Mucosa of descending colon (tissue), 3 donors: Measurements from ENCODE around the gene COL15A1. TPM values are rescaled to one million over a fixed set of nuclear protein-coding genes. Genes with fewer than 3 reads are reported as not detected.
A peak's percentile ranks its signal among the peaks of the same experiment; 100 is the strongest.

ENCODE experiments used
- ATAC-seq: fragments of 200-7000 bp; cut with Tn5 transposase; one replicate; pipeline ENCODE4 v1.9.1; 2020; ENCODE audit warnings: mild to moderate bottlenecking, moderate library complexity
- DNase-seq, 3 donors: peaks; one replicate each; pipeline ENCODE4 v3.0.0-alpha.2; 2020
- H3K36me3 ChIP-seq: fragments of 200-600 bp; one replicate; pipeline ENCODE4 v1.8.0; 2021; ENCODE audit warnings: low read depth, mild to moderate bottlenecking
- H3K4me1 ChIP-seq: fragments of 200-600 bp; one replicate; pipeline ENCODE4 v1.8.0; 2021; ENCODE audit warnings: low read depth, mild to moderate bottlenecking
- H3K4me3 ChIP-seq: fragments of 200-600 bp; one replicate; pipeline ENCODE4 v1.8.0; 2021; ENCODE audit warnings: mild to moderate bottlenecking
- H3K9me3 ChIP-seq: fragments of 200-600 bp; one replicate; pipeline ENCODE4 v1.8.0; 2021; ENCODE audit warnings: mild to moderate bottlenecking
- CTCF ChIP-seq: fragments of 200-600 bp; IDR thresholded peaks from one replicate; pipeline ENCODE4 v1.8.0; 2022; ENCODE audit warnings: antibody characterized with exemption, mild to moderate bottlenecking
- intact Hi-C, 2 donors: fragments of 100-400 bp; cut with DNase I in 1 of 2; cut with micrococcal nuclease in 1 of 2; formaldehyde crosslinking; loops; one replicate each; pipeline versions ENCODE4 v1.11.0 to v1.11.1; 2022; cut with DNase I, micrococcal nuclease
- total RNA-seq, 3 donors: library from RNA; stranded (reverse); fragmentation: NEBNext Ultra II Directional in 2 of 3; extraction: Animal tissue kit (Norgen Biotek cat#: 25700) in 2 of 3; gene quantifications; one replicate each; pipeline versions ENCODE4 v1.2.1 to v1.2.4, GENCODE V29; 2021 to 2023
- donor health status: DM: no; HTN: no; CAD: no; lungs with moderate emphysema.
- donor health status: DM: no; HTN: no; CAD: no.
- donor health status: DM: no; HTN: yes; CAD: no.

The COL15A1 gene
- total RNA-seq, 3 donors from 2014 or later = 4.2 to 43.4 (median 11.2) TPM

- Histone ChIP-seq H3K4me3 (no peak overlapping the region), H3K4me1 (no peaks in the 10 kb centered on the region), H3K9me3 (no peaks in the 10 kb centered on the region), H3K36me3 (no peaks in the 10 kb centered on the region)
- ATAC-seq (no peak), DNase-seq (no peak)
- intact Hi-C loops = no loop called here
- no peak for TF ChIP-seq CTCF
Measured at GRCh38 chr9:98955259-98955658, 11.6 kb downstream of the COL15A1 start.

GRCh38 chr9:98957826-98958225 is 14.1 kb downstream of the COL15A1 start:
- H3K4me1 ChIP-seq = peaks cover 2% of the 10 kb centered on the region
- H3K9me3 ChIP-seq = no peaks in the 10 kb centered on the region
- no peak overlapping the region for H3K4me3 ChIP-seq
- DNase-seq (no peak), ATAC-seq (no peak)
- intact Hi-C loops = no loop called here
- no peak for TF ChIP-seq CTCF
- H3K36me3 ChIP-seq = no peaks in the 10 kb centered on the region

GRCh38 chr9:98958271-98958984 is 14.7 kb downstream of the COL15A1 start:
- intact Hi-C loops = no loop called here
- H3K9me3 ChIP-seq = no peaks in the 10 kb centered on the region
- no peaks in the 10 kb centered on the region for H3K36me3 ChIP-seq
- TF ChIP-seq CTCF = no peak
- H3K4me3 ChIP-seq = no peak overlapping the region
- peak; percentile 69 for ATAC-seq
- DNase-seq = peak in 1 of 3 donors; percentile 14
- peaks cover 2% of the 10 kb centered on the region for H3K4me1 ChIP-seq

- peaks cover 6% of the 10 kb centered on the region for H3K4me1 ChIP-seq
- no peak overlapping the region for H3K4me3 ChIP-seq
- DNase-seq (no peak), ATAC-seq (no peak)
- no peak for TF ChIP-seq CTCF
- H3K36me3 ChIP-seq = no peaks in the 10 kb centered on the region
- no peaks in the 10 kb centered on the region for H3K9me3 ChIP-seq
- intact Hi-C loops = no loop called here
Measured at GRCh38 chr9:98960409-98960808, 16.7 kb downstream of the COL15A1 start.

- Histone ChIP-seq H3K4me1 (peaks cover 6% of the 10 kb centered on the region), H3K9me3 (no peaks in the 10 kb centered on the region), H3K36me3 (no peaks in the 10 kb centered on the region), H3K4me3 (no peak overlapping the region)
- intact Hi-C loops = no loop called here
- TF ChIP-seq CTCF = no peak
- no peak for DNase-seq
- no peak for ATAC-seq
Measured at GRCh38 chr9:98961513-98962180, 17.9 kb downstream of the COL15A1 start.
